WTC11 (cell line): ENCODE results near the gene BCAM. TPM values are rescaled to one million over a fixed set of nuclear protein-coding genes. Genes with fewer than 3 reads are reported as not detected.

ENCODE experiments used
- ATAC-seq: fragments of 200-7000 bp; cut with Tn5 transposase; 2 replicates; pipeline ENCODE4 v1.10.0; 2021; ENCODE audit warnings: mild to moderate bottlenecking, moderate library complexity
- CTCF ChIA-PET: fragments of 300-600 bp; sonication (Branson Sonifier 250); formaldehyde crosslinking; loops from one replicate; lab custom pipeline; 2021; ENCODE audit warnings: antibody characterized with exemption; lab: Charles Lee
- POLR2A ChIA-PET: fragments of 350-600 bp; sonication (Branson Sonifier 250); formaldehyde crosslinking; loops from one replicate; lab custom pipeline; 2021; ENCODE audit warnings: antibody characterized with exemption; lab: Charles Lee
- DNase-seq: peaks from one replicate; pipeline ENCODE4 v3.0.0; 2021; ENCODE audit warnings: low spot score
- H3K27ac Mint-ChIP-seq: 2 replicates; pipeline ENCODE4 v1.8.0; 2021; ENCODE audit warnings: mixed read lengths
- H3K27me3 Mint-ChIP-seq: 2 replicates; pipeline ENCODE4 v1.8.0; 2021; ENCODE audit warnings: low read depth, mild to moderate bottlenecking, moderate library complexity, mixed read lengths
- H3K36me3 Mint-ChIP-seq: 2 replicates; pipeline ENCODE4 v1.8.0; 2021; ENCODE audit warnings: mixed read lengths
- H3K4me1 Mint-ChIP-seq: 2 replicates; pipeline ENCODE4 v1.8.0; 2022; ENCODE audit warnings: mixed read lengths
- H3K4me3 Mint-ChIP-seq: 2 replicates; pipeline ENCODE4 v1.8.0; 2021; ENCODE audit warnings: mild to moderate bottlenecking, moderate library complexity, mixed read lengths
- H3K9me3 Mint-ChIP-seq: 2 replicates; pipeline ENCODE4 v1.8.0; 2021; ENCODE audit warnings: mixed read lengths
- CREB1 ChIP-seq: sonication (generic); formaldehyde crosslinking; IDR thresholded peaks from 2 replicates; pipeline ENCODE4 v1.8.0; 2023; ENCODE audit warnings: mild to moderate bottlenecking, missing genetic modification reagents
- ESRRA ChIP-seq: sonication (generic); formaldehyde crosslinking; IDR thresholded peaks from 2 replicates; pipeline ENCODE4 v1.8.1; 2022; ENCODE audit warnings: mild to moderate bottlenecking, missing genetic modification reagents, borderline replicate concordance
- GABPB1 ChIP-seq: sonication (generic); formaldehyde crosslinking; IDR thresholded peaks from 2 replicates; pipeline ENCODE4 v1.8.1; 2023; ENCODE audit warnings: mild to moderate bottlenecking, missing genetic modification reagents
- MXD4 ChIP-seq: fragments of 250-450 bp; sonication (Bioruptor Pico); IDR thresholded peaks from 2 replicates; pipeline ENCODE4 v1.8.0; 2021; ENCODE audit warnings: mild to moderate bottlenecking, moderate library complexity, borderline replicate concordance
- NR2C2 ChIP-seq: sonication (generic); formaldehyde crosslinking; IDR thresholded peaks from 2 replicates; pipeline ENCODE4 v1.8.0; 2022; ENCODE audit warnings: mild to moderate bottlenecking, missing genetic modification reagents
- RELA ChIP-seq: sonication (generic); formaldehyde crosslinking; IDR thresholded peaks from 2 replicates; pipeline ENCODE4 v1.8.1; 2022; ENCODE audit warnings: missing genetic modification reagents, mild to moderate bottlenecking, borderline replicate concordance
- TCF7 ChIP-seq: sonication (generic); formaldehyde crosslinking; IDR thresholded peaks from 2 replicates; pipeline ENCODE4 v1.8.0; 2022; ENCODE audit warnings: mild to moderate bottlenecking, low read depth, missing genetic modification reagents, moderate library complexity
- TEAD1 ChIP-seq: sonication (generic); formaldehyde crosslinking; IDR thresholded peaks from 2 replicates; pipeline ENCODE4 v1.8.0; 2022; ENCODE audit warnings: mild to moderate bottlenecking, missing genetic modification reagents
- ZNF219 ChIP-seq: sonication (generic); formaldehyde crosslinking; IDR thresholded peaks from 2 replicates; pipeline ENCODE4 v1.8.0; 2023; ENCODE audit warnings: missing genetic modification reagents, mild to moderate bottlenecking, borderline replicate concordance
- ZNF317 ChIP-seq: sonication (generic); formaldehyde crosslinking; IDR thresholded peaks from 2 replicates; pipeline ENCODE4 v1.8.1; 2023; ENCODE audit warnings: low read depth, mild to moderate bottlenecking, moderate library complexity, missing genetic modification reagents, borderline replicate concordance
- ZNF423 ChIP-seq: fragments of 250-450 bp; sonication (Bioruptor Pico); IDR thresholded peaks from 2 replicates; pipeline ENCODE4 v2.1.2; 2022; ENCODE audit warnings: mild to moderate bottlenecking, moderate library complexity
- total RNA-seq: library from RNA; stranded (reverse); gene quantifications from 3 replicates; pipeline ENCODE4 v1.2.3, GENCODE V29; 2021
- TF ChIP-seq, protein P1 (sequence below): fragments of 250-450 bp; sonication (Bioruptor Pico); IDR thresholded peaks from 2 replicates; pipeline ENCODE4 v1.8.0; 2021; ENCODE audit warnings: mild to moderate bottlenecking
- TF ChIP-seq, protein P2 (sequence below): sonication (generic); formaldehyde crosslinking; IDR thresholded peaks from 2 replicates; pipeline ENCODE4 v1.8.1; 2023; ENCODE audit warnings: mild to moderate bottlenecking, missing genetic modification reagents, borderline replicate concordance
- TF ChIP-seq, protein P3 (sequence below): fragments of 250-450 bp; sonication (Bioruptor Pico); IDR thresholded peaks from 2 replicates; pipeline ENCODE4 v2.1.2; 2022; ENCODE audit warnings: mild to moderate bottlenecking, moderate library complexity
- TF ChIP-seq, protein P4 (sequence below): sonication (generic); formaldehyde crosslinking; IDR thresholded peaks from 2 replicates; pipeline ENCODE4 v1.8.1; 2022; ENCODE audit warnings: low read depth, missing genetic modification reagents, borderline replicate concordance
- TF ChIP-seq, protein P5 (sequence below): sonication (generic); formaldehyde crosslinking; IDR thresholded peaks from 2 replicates; pipeline ENCODE4 v1.8.1; 2023; ENCODE audit warnings: mild to moderate bottlenecking, missing genetic modification reagents, moderate library complexity
- TF ChIP-seq, protein P6 (sequence below): sonication (generic); formaldehyde crosslinking; IDR thresholded peaks from 2 replicates; pipeline ENCODE4 v1.8.1; 2023; ENCODE audit warnings: mild to moderate bottlenecking, missing genetic modification reagents, moderate library complexity
- TF ChIP-seq, protein P7 (sequence below): sonication (generic); formaldehyde crosslinking; IDR thresholded peaks from 2 replicates; pipeline ENCODE4 v1.8.1; 2022; ENCODE audit warnings: mild to moderate bottlenecking, missing genetic modification reagents, moderate library complexity, borderline replicate concordance
- TF ChIP-seq, protein P8 (sequence below): fragments of 250-450 bp; sonication (Bioruptor Pico); IDR thresholded peaks from 2 replicates; pipeline ENCODE4 v1.9.0; 2021; ENCODE audit warnings: mild to moderate bottlenecking
- TF ChIP-seq, protein P9 (sequence below): sonication (generic); formaldehyde crosslinking; IDR thresholded peaks from 2 replicates; pipeline ENCODE4 v1.8.0; 2022; ENCODE audit warnings: mild to moderate bottlenecking, missing genetic modification reagents

The BCAM gene
- total RNA-seq, 1 experiment from 2014 or later, result 73.1 TPM

DNA sequence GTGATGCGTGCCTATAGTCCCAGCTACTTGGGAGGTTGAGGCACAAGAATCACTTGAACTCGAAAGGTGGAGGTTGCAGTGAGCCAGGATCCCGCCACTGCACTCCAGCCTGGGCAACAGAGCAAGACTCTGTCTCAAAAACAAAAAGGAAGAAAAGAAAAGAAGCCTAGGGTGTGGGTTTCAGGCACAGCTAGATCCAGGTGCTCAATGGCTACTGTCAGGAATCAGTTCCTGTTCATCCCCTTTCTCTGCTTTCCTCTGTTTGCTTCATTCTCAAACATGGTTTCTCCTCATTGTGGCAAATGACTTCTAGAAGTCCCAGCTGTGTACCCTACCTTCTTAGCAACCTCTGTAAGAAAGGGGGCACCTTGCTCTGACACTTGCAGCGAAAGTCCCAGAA lies 25.4 kb upstream of the BCAM start:
- H3K27ac Mint-ChIP-seq, result no peak overlapping the region
- H3K4me3 Mint-ChIP-seq, result no peak overlapping the region
- H3K36me3 Mint-ChIP-seq, result peaks cover 17% of the 10 kb centered on the region

More for the DNA sequence above, 25.4 kb upstream of the BCAM start:
- ATAC-seq (no peak), DNase-seq (no peak)
- H3K4me1 Mint-ChIP-seq, result peaks cover 5% of the 10 kb centered on the region; the same call in 1 of the 2 replicates
- CTCF ChIA-PET, result interaction anchor here (0.6 to 3.9 kb wide), 30 partner anchors 10 to 201 kb away, joined by 3 to 74 read pairs (median 6); partner anchors contain the start of genes BCAM, NECTIN2 and TOMM40
- TF ChIP-seq TEAD1 (CRISPR knock-in tag) (no peak), GABPB1 (CRISPR knock-in tag) (no peak), ZNF423 (CRISPR knock-in tag) (no peak), ESRRA (CRISPR knock-in tag) (no peak), TCF7 (CRISPR knock-in tag) (no peak), NR2C2 (CRISPR knock-in tag) (no peak), ZNF219 (CRISPR knock-in tag) (no peak), ZNF317 (CRISPR knock-in tag) (no peak), MXD4 (CRISPR knock-in tag) (no peak), CREB1 (CRISPR knock-in tag) (no peak), RELA (CRISPR knock-in tag) (no peak)
- TF ChIP-seq, protein P1, sequence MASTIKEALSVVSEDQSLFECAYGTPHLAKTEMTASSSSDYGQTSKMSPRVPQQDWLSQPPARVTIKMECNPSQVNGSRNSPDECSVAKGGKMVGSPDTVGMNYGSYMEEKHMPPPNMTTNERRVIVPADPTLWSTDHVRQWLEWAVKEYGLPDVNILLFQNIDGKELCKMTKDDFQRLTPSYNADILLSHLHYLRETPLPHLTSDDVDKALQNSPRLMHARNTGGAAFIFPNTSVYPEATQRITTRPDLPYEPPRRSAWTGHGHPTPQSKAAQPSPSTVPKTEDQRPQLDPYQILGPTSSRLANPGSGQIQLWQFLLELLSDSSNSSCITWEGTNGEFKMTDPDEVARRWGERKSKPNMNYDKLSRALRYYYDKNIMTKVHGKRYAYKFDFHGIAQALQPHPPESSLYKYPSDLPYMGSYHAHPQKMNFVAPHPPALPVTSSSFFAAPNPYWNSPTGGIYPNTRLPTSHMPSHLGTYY (CRISPR knock-in tag), result no peak
- TF ChIP-seq, protein P2, sequence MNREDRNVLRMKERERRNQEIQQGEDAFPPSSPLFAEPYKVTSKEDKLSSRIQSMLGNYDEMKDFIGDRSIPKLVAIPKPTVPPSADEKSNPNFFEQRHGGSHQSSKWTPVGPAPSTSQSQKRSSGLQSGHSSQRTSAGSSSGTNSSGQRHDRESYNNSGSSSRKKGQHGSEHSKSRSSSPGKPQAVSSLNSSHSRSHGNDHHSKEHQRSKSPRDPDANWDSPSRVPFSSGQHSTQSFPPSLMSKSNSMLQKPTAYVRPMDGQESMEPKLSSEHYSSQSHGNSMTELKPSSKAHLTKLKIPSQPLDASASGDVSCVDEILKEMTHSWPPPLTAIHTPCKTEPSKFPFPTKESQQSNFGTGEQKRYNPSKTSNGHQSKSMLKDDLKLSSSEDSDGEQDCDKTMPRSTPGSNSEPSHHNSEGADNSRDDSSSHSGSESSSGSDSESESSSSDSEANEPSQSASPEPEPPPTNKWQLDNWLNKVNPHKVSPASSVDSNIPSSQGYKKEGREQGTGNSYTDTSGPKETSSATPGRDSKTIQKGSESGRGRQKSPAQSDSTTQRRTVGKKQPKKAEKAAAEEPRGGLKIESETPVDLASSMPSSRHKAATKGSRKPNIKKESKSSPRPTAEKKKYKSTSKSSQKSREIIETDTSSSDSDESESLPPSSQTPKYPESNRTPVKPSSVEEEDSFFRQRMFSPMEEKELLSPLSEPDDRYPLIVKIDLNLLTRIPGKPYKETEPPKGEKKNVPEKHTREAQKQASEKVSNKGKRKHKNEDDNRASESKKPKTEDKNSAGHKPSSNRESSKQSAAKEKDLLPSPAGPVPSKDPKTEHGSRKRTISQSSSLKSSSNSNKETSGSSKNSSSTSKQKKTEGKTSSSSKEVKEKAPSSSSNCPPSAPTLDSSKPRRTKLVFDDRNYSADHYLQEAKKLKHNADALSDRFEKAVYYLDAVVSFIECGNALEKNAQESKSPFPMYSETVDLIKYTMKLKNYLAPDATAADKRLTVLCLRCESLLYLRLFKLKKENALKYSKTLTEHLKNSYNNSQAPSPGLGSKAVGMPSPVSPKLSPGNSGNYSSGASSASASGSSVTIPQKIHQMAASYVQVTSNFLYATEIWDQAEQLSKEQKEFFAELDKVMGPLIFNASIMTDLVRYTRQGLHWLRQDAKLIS, result no peak
- TF ChIP-seq, protein P3, sequence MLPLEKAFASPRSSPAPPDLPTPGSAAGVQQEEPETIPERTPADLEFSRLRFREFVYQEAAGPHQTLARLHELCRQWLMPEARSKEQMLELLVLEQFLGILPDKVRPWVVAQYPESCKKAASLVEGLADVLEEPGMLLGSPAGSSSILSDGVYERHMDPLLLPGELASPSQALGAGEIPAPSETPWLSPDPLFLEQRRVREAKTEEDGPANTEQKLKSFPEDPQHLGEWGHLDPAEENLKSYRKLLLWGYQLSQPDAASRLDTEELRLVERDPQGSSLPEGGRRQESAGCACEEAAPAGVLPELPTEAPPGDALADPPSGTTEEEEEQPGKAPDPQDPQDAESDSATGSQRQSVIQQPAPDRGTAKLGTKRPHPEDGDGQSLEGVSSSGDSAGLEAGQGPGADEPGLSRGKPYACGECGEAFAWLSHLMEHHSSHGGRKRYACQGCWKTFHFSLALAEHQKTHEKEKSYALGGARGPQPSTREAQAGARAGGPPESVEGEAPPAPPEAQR (CRISPR knock-in tag), result no peak
- TF ChIP-seq, protein P4, sequence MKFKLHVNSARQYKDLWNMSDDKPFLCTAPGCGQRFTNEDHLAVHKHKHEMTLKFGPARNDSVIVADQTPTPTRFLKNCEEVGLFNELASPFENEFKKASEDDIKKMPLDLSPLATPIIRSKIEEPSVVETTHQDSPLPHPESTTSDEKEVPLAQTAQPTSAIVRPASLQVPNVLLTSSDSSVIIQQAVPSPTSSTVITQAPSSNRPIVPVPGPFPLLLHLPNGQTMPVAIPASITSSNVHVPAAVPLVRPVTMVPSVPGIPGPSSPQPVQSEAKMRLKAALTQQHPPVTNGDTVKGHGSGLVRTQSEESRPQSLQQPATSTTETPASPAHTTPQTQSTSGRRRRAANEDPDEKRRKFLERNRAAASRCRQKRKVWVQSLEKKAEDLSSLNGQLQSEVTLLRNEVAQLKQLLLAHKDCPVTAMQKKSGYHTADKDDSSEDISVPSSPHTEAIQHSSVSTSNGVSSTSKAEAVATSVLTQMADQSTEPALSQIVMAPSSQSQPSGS, result no peak
- TF ChIP-seq, protein P5, sequence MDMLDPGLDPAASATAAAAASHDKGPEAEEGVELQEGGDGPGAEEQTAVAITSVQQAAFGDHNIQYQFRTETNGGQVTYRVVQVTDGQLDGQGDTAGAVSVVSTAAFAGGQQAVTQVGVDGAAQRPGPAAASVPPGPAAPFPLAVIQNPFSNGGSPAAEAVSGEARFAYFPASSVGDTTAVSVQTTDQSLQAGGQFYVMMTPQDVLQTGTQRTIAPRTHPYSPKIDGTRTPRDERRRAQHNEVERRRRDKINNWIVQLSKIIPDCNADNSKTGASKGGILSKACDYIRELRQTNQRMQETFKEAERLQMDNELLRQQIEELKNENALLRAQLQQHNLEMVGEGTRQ, result no peak
- TF ChIP-seq, protein P6, sequence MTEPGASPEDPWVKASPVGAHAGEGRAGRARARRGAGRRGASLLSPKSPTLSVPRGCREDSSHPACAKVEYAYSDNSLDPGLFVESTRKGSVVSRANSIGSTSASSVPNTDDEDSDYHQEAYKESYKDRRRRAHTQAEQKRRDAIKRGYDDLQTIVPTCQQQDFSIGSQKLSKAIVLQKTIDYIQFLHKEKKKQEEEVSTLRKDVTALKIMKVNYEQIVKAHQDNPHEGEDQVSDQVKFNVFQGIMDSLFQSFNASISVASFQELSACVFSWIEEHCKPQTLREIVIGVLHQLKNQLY, result no peak
- TF ChIP-seq, protein P7, sequence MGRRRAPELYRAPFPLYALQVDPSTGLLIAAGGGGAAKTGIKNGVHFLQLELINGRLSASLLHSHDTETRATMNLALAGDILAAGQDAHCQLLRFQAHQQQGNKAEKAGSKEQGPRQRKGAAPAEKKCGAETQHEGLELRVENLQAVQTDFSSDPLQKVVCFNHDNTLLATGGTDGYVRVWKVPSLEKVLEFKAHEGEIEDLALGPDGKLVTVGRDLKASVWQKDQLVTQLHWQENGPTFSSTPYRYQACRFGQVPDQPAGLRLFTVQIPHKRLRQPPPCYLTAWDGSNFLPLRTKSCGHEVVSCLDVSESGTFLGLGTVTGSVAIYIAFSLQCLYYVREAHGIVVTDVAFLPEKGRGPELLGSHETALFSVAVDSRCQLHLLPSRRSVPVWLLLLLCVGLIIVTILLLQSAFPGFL (CRISPR knock-in tag), result no peak
- TF ChIP-seq, protein P8, sequence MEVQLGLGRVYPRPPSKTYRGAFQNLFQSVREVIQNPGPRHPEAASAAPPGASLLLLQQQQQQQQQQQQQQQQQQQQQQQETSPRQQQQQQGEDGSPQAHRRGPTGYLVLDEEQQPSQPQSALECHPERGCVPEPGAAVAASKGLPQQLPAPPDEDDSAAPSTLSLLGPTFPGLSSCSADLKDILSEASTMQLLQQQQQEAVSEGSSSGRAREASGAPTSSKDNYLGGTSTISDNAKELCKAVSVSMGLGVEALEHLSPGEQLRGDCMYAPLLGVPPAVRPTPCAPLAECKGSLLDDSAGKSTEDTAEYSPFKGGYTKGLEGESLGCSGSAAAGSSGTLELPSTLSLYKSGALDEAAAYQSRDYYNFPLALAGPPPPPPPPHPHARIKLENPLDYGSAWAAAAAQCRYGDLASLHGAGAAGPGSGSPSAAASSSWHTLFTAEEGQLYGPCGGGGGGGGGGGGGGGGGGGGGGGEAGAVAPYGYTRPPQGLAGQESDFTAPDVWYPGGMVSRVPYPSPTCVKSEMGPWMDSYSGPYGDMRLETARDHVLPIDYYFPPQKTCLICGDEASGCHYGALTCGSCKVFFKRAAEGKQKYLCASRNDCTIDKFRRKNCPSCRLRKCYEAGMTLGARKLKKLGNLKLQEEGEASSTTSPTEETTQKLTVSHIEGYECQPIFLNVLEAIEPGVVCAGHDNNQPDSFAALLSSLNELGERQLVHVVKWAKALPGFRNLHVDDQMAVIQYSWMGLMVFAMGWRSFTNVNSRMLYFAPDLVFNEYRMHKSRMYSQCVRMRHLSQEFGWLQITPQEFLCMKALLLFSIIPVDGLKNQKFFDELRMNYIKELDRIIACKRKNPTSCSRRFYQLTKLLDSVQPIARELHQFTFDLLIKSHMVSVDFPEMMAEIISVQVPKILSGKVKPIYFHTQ (CRISPR knock-in tag), result no peak
- TF ChIP-seq, protein P9, sequence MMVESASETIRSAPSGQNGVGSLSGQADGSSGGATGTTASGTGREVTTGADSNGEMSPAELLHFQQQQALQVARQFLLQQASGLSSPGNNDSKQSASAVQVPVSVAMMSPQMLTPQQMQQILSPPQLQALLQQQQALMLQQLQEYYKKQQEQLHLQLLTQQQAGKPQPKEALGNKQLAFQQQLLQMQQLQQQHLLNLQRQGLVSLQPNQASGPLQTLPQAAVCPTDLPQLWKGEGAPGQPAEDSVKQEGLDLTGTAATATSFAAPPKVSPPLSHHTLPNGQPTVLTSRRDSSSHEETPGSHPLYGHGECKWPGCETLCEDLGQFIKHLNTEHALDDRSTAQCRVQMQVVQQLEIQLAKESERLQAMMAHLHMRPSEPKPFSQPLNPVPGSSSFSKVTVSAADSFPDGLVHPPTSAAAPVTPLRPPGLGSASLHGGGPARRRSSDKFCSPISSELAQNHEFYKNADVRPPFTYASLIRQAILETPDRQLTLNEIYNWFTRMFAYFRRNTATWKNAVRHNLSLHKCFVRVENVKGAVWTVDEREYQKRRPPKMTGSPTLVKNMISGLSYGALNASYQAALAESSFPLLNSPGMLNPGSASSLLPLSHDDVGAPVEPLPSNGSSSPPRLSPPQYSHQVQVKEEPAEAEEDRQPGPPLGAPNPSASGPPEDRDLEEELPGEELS (CRISPR knock-in tag), result no peak
- H3K9me3 Mint-ChIP-seq, result no peaks in the 10 kb centered on the region
- no peaks in the 10 kb centered on the region for H3K27me3 Mint-ChIP-seq
- POLR2A ChIA-PET, result interaction anchor here (1.1 to 1.3 kb wide), 2 partner anchors 60 to 62 kb away, joined by 3 to 6 read pairs; partner anchors contain the start of gene NECTIN2
